Ovary (tissue), 9 donors: ENCODE results near the gene IL17B. TPM values are rescaled to one million over a fixed set of nuclear protein-coding genes. Genes with fewer than 3 reads are reported as not detected.
A peak's percentile ranks its signal among the peaks of the same experiment; 100 is the strongest.

Experiments
- DNase-seq, 5 donors: peaks; one replicate each; pipeline ENCODE4 v3.0.0-alpha.2; 2019 to 2020
- H3K27ac ChIP-seq, 2 donors: fragments of 200-600 bp; one replicate each; pipeline versions ENCODE4 v1.5.1 to v1.8.0; 2019 to 2022
- H3K27me3 ChIP-seq: fragments of 200-600 bp; one replicate; pipeline ENCODE4 v1.8.0; 2022
- H3K36me3 ChIP-seq: fragments of 200-600 bp; sonication (generic); one replicate; pipeline ENCODE4 v1.5.1; 2019
- H3K4me1 ChIP-seq: one replicate; pipeline ENCODE4 v1.8.1; 2013; ENCODE audit warnings: mild to moderate bottlenecking, moderate library complexity; ENCODE audit not compliant: insufficient read depth
- H3K4me3 ChIP-seq: fragments of 200-600 bp; sonication (generic); one replicate; pipeline ENCODE4 v1.5.1; 2017
- H3K9me3 ChIP-seq, 2 donors: fragments of 200-600 bp in 1 of 2; sonication (generic) in 1 of 2; one replicate each; pipeline versions ENCODE4 v1.5.1 to v1.8.1; 2013 to 2019; ENCODE audit warnings: mild to moderate bottlenecking in 1 of 2, moderate library complexity in 1 of 2
- EP300 ChIP-seq: sonication (generic); formaldehyde crosslinking; IDR thresholded peaks from one replicate; pipeline ENCODE4 v1.6.1; 2017; ENCODE audit warnings: antibody characterized with exemption
- POLR2A ChIP-seq: fragments of 450-650 bp; IDR thresholded peaks from one replicate; pipeline ENCODE4 v1.6.1; 2017; ENCODE audit warnings: antibody characterized with exemption, mild to moderate bottlenecking, moderate library complexity
- whole genome bisulfite sequencing, 3 donors: extraction: QIAGEN DNeasy Blood & Tissue Kit in 1 of 3; methylation state at CpG; one replicate each; pipeline versions ENCODE4 v1.1.5 to v1.1.7; 2013 to 2017; 5-methylcytosine and 5-hydroxymethylcytosine counted together
- intact Hi-C, 4 donors: fragments of 100-400 bp; cut with DNase I; formaldehyde crosslinking; loops; one replicate each; pipeline versions ENCODE4 v1.11.0 to v1.15.1; 2022 to 2023
- polyA plus RNA-seq, 2 donors: library from polyadenylated mRNA; stranded (reverse); fragments of 200-250 nt in 1 of 2; fragments of 350-450 nt in 1 of 2; fragmentation: Illumina TruSeq in 1 of 2; extraction: RNeasy Lipid Tissue Mini Kit (QIAGEN cat#74804) in 1 of 2; gene quantifications; one replicate each; pipeline ENCODE4 v1.2.3, GENCODE V29; 2013 to 2014
- total RNA-seq, 7 donors: library from RNA; depleted of rRNA in 2 of 7; stranded (reverse); fragments of >200 nt in 2 of 7; fragmentation: NEBNext Ultra II Directional in 3 of 7; extraction: Animal tissue kit (Norgen Biotek cat#: 25700) in 3 of 7; gene quantifications; one replicate each; pipeline versions ENCODE4 v1.1.0 to v1.2.4, GENCODE V29; 2016 to 2023
- TF ChIP-seq, protein P1 (sequence below), 3 donors: fragments of 450-650 bp in 2 of 3; fragments of 200-600 bp in 1 of 3; IDR thresholded peaks; one replicate each; pipeline versions ENCODE4 v1.5.1 to v1.8.0; 2016 to 2022; ENCODE audit warnings: antibody characterized with exemption in 3 of 3, mild to moderate bottlenecking in 1 of 3
- donor health status: DM: no; HTN: no; CAD: no; lungs with moderate emphysema.
- donor health status: DM: no; HTN: no; CAD: no.
- donor health status: Bipolar disorder and iron deficiency.
- donor health status: DM: yes; HTN: yes; CAD: no.
- donor health status: DM: no; HTN: no; CAD: no.
- donor health status: DM: yes; HTN: yes; CAD: no.

The IL17B gene
- total and polyA plus RNA-seq, 9 donors = 0.47 to 1.7 (median 0.54) TPM; not detected in 6

DNA sequence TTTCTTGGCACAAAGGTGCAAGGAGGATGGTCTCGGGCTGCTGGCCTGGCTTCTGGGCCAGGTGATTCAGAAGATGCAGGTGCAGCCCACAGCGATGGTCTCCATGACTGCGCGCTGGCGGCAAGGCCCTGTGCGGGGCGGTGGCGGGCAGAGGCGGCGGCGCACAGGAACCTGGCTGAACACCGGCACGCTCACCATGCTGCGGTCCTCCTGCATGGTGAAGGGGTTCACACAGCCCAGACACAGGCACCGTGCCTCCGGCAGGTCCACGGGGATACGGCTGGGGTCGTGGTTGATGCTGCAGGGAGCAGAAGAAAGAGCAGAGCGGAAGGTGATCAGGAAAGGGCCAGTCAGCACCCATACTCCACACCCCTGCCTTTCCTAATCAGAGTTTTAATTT, 4.8 kb downstream of the IL17B start:
- Histone ChIP-seq H3K4me1 (peaks cover 6% of the 10 kb centered on the region), H3K36me3 (no peaks in the 10 kb centered on the region), H3K27ac (no peak overlapping the region), H3K9me3 (no peaks in the 10 kb centered on the region), H3K27me3 (no peaks in the 10 kb centered on the region), H3K4me3 (no peak overlapping the region)
- intact Hi-C loops = no loop called here
- 93 to 97% (median 96%) methylated on average over 20 of the region's 20 CpGs for WGBS, 3 donors
- TF ChIP-seq POLR2A = no peak
- TF ChIP-seq, protein P1, sequence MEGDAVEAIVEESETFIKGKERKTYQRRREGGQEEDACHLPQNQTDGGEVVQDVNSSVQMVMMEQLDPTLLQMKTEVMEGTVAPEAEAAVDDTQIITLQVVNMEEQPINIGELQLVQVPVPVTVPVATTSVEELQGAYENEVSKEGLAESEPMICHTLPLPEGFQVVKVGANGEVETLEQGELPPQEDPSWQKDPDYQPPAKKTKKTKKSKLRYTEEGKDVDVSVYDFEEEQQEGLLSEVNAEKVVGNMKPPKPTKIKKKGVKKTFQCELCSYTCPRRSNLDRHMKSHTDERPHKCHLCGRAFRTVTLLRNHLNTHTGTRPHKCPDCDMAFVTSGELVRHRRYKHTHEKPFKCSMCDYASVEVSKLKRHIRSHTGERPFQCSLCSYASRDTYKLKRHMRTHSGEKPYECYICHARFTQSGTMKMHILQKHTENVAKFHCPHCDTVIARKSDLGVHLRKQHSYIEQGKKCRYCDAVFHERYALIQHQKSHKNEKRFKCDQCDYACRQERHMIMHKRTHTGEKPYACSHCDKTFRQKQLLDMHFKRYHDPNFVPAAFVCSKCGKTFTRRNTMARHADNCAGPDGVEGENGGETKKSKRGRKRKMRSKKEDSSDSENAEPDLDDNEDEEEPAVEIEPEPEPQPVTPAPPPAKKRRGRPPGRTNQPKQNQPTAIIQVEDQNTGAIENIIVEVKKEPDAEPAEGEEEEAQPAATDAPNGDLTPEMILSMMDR (IDR thresholded peaks at IDR 0.05) = no peak
- TF ChIP-seq EP300 = no peak
- no peak for DNase-seq

DNA sequence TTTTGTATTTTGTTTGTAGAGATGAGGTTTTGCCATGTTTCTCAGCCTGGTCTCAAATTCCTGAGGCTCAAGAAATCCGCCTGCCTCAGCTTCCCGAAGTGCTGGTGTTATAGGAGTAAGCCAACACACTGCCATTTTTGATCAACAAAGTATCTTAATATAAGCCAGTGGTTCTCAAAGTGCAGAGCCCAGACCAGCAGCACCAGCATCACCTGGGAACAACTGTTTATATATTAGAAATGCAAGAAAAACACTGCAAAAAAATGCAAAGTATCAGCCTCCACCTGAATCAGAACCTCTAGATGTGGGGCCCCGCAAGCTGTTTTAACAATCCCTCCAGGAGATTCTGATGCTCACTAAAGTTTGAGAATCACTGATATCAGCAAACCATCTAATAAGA, 6.2 kb downstream of the IL17B start:
- no peaks in the 10 kb centered on the region for H3K27me3 ChIP-seq
- intact Hi-C loops = no loop called here
- WGBS, 3 donors = 84 to 95% (median 93%) methylated on average over 3 of the region's 3 CpGs
- H3K36me3 ChIP-seq = no peaks in the 10 kb centered on the region
- H3K27ac ChIP-seq = no peak overlapping the region
- H3K4me1 ChIP-seq = no peaks in the 10 kb centered on the region
- no peak for DNase-seq
- TF ChIP-seq, protein P1 (IDR thresholded peaks at IDR 0.05) = no peak
- TF ChIP-seq EP300 (no peak), POLR2A (no peak)
- H3K9me3 ChIP-seq = no peaks in the 10 kb centered on the region
- no peak overlapping the region for H3K4me3 ChIP-seq

DNA sequence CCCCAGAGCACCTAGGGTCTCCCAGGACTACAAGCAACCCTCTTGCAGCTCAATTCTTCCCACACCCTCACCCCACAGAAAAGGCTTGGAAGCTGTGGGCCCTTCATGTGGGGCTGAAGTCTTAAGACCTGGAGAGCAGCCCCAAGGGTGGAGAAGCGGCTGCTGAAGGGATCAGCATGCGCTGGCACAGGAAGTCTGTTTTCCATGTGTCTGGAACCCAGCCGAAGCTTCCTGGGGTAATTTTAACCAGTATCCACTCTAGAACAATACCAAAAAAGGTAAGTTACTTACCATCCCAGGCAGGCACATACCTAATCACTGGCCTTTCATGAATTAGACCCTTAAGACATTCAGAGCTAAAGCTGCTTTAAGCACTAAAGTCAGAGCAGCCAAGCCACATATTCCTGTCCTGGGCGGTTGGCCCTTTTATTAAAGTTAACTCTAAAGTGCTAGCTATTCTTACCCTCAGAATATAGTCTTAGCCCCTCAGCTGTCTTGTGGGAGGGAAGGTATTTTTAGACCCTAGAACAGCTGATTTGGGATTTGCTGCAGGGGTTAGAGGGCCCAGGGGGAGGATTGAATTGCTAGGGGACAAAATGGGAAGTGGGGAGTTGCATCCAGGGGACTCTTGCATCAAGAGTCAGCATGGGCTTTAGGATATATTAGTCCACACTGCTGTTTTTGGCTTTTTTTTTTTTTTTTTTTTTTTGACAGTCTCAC, 6.9 kb downstream of the IL17B start:
- no peak overlapping the region for H3K4me3 ChIP-seq
- whole genome bisulfite sequencing, 3 donors = 48 to 74% (median 66%) methylated on average over 4 of the region's 4 CpGs
- no peaks in the 10 kb centered on the region for H3K9me3 ChIP-seq
- H3K36me3 ChIP-seq = no peaks in the 10 kb centered on the region
- no peaks in the 10 kb centered on the region for H3K27me3 ChIP-seq
- intact Hi-C loops = no loop called here
- no peaks in the 10 kb centered on the region for H3K4me1 ChIP-seq
- no peak overlapping the region for H3K27ac ChIP-seq
- DNase-seq = no peak
- TF ChIP-seq, protein P1 (IDR thresholded peaks at IDR 0.05) = no peak
- no peak for TF ChIP-seq EP300
- TF ChIP-seq POLR2A = no peak

DNA sequence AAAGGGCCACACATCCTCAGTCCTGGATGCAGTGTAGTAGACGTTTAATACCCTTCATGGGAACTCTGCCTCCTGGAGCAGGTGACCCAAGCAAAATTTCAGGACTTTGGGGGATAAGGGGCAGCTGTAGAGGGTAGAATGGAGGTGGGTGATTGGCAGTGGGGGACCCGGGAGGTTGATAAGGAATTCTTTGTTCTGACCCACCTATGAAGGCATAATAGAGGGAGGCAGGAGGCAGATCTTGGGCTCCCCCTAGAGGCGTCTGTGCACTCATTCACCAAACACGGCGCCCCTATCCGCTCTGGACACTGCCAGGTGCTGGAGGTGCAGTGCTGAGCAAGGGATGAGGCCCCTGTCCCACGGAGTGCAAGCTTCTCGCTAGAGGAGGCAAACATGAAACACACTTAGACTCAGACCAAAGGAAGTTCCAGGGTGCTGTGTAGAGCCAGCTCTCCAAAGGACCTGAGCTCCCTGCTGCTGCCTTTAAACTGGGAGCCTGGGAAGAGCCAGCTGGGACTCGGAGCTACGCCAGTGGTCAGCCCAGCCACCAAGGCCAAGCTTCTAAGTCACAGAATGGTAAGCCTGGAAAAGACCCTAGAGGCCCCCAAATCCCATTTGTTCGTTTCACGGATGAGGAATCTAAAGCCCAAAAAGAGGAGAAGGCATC, 7.7 kb downstream of the IL17B start:
- H3K4me3 ChIP-seq = no peak overlapping the region
- no peaks in the 10 kb centered on the region for H3K9me3 ChIP-seq
- peak in 4 of 5 donors; percentile 34 to 61 (median 52) for DNase-seq
- no peaks in the 10 kb centered on the region for H3K27me3 ChIP-seq
- no peak overlapping the region for H3K27ac ChIP-seq
- intact Hi-C loops = no loop called here
- H3K36me3 ChIP-seq = no peaks in the 10 kb centered on the region
- TF ChIP-seq POLR2A (no peak), EP300 (no peak)
- TF ChIP-seq, protein P1 (IDR thresholded peaks at IDR 0.05) = peak in 1 of 3 donors; percentile 22
- H3K4me1 ChIP-seq = no peaks in the 10 kb centered on the region
- WGBS, 3 donors = 51 to 60% (median 56%) methylated on average over 12 of the region's 12 CpGs
